GM12891 (cell line): ENCODE measurements around the gene ADGRG1.

ENCODE experiments used
- PAX5 ChIP-seq: IDR thresholded peaks from 2 replicates; pipeline ENCODE4 v1.6.1; 2011; ENCODE audit warnings: low read length, moderate library complexity, mild to moderate bottlenecking; ENCODE audit not compliant: insufficient read depth, severe bottlenecking
- POLR2A ChIP-seq: IDR thresholded peaks from 2 replicates; pipeline ENCODE4 v1.6.1; 2011; ENCODE audit warnings: low read depth, low read length, control low read depth
- POLR2AphosphoS5 ChIP-seq: IDR thresholded peaks from 2 replicates; pipeline ENCODE4 v1.6.1; 2011; ENCODE audit warnings: low read depth, low read length, control low read depth
- POU2F2 ChIP-seq: IDR thresholded peaks from 2 replicates; pipeline ENCODE4 v1.6.1; 2011; ENCODE audit warnings: low read depth, mild to moderate bottlenecking, control low read depth, low read length, moderate library complexity
- SPI1 ChIP-seq: IDR thresholded peaks from 2 replicates; pipeline ENCODE4 v1.6.1; 2011; ENCODE audit warnings: low read depth, low read length, control low read depth
- TAF1 ChIP-seq: IDR thresholded peaks from 2 replicates; pipeline ENCODE4 v1.6.1; 2011; ENCODE audit warnings: low read depth, low read length, control low read depth

DNA sequence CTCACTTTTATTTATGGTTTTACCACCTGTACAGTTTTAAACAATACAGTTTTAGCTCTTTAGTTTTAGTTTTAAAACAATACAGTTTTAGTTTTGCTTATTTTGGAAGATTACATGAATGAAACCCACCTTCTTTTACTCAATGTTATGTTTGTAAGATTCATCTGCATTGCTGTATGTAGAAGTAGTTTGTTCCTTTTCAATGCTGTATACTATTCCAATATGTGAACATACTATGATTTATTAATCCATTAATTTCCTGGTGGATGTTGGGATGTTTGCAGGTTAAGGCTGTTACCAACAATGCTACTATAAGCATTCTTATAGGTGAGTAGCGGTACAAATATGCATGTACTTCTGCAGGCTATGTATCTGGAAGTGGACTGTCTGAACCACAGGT, 34.4 kb upstream of the ADGRG1 start:
- TF ChIP-seq POLR2A (no peak), POLR2AphosphoS5 (no peak), TAF1 (no peak), POU2F2 (no peak), SPI1 (no peak), PAX5 (no peak)
